ENCODE results near the gene RBM19.

GRCh38 chr12:113887906-113888305 is 78.2 kb downstream of the RBM19 start:
- no peak for TF ChIP-seq CTCF (IDR thresholded peaks at IDR 0.05)
- TF ChIP-seq POLR2A (IDR thresholded peaks at IDR 0.05): no peak

Data from lower leg skin (tissue), 3 donors.